Activated gamma-delta T cell treated with Interleukin-2 at 50 U/mL for 16 hours (primary cell): ENCODE measurements around the gene STEAP1B.
"Not testable (repeated sequence)": the region's sequence is repeated elsewhere in the genome, so short reads cannot be mapped to it uniquely, and the experiment has no call there.

Experiments used
- DNase-seq: peaks from one replicate; pipeline ENCODE4 v3.0.0-alpha.2; 2020

Gene STEAP1B

GRCh38 chr7:22499888-22500689 is at the start of gene STEAP1B:
TSS of gene STEAP1B (minus strand) at chr7:22500188. CDS start at chr7:22494855, 5,333 bp downstream.
- DNase-seq: peak; percentile 74

GRCh38 chr7:22549051-22549450 is 49.1 kb upstream of the STEAP1B start:
- no peak for DNase-seq

- no peak for DNase-seq
Observed at GRCh38 chr7:22548313-22548712, 48.3 kb upstream of the STEAP1B start.

GRCh38 chr7:22546769-22547168 is 46.8 kb upstream of the STEAP1B start:
- no peak for DNase-seq

- DNase-seq: no peak
Observed at GRCh38 chr7:22545529-22545928, 45.5 kb upstream of the STEAP1B start.

GRCh38 chr7:22544245-22544644 is 44.3 kb upstream of the STEAP1B start:
- DNase-seq: no peak

- no peak for DNase-seq
Observed at GRCh38 chr7:22543169-22543568, 43.2 kb upstream of the STEAP1B start.

GRCh38 chr7:22542669-22543068 is 42.7 kb upstream of the STEAP1B start:
- no peak for DNase-seq

GRCh38 chr7:22542254-22542653 is 42.3 kb upstream of the STEAP1B start:
- no peak for DNase-seq

- DNase-seq: no peak
Observed at GRCh38 chr7:22541789-22542188, 41.8 kb upstream of the STEAP1B start.

- not testable (repeated sequence) for DNase-seq
Observed at GRCh38 chr7:22528537-22528936, 28.5 kb upstream of the STEAP1B start.

- DNase-seq: not testable (repeated sequence)
Observed at GRCh38 chr7:22524353-22524947, 24.5 kb upstream of the STEAP1B start.

- not testable (repeated sequence) for DNase-seq
Observed at GRCh38 chr7:22523478-22524352, 23.7 kb upstream of the STEAP1B start.

- DNase-seq: not testable (repeated sequence)
Observed at GRCh38 chr7:22519560-22519959, 19.6 kb upstream of the STEAP1B start.

GRCh38 chr7:22516950-22517349 is 17.0 kb upstream of the STEAP1B start:
- not testable (repeated sequence) for DNase-seq

- DNase-seq: not testable (repeated sequence)
Observed at GRCh38 chr7:22514963-22515362, 15.0 kb upstream of the STEAP1B start.

- DNase-seq: not testable (repeated sequence)
Observed at GRCh38 chr7:22507320-22507719, 7.3 kb upstream of the STEAP1B start.

GRCh38 chr7:22506316-22507020 is 6.5 kb upstream of the STEAP1B start:
- not testable (repeated sequence) for DNase-seq

- not testable (repeated sequence) for DNase-seq
Observed at GRCh38 chr7:22504519-22504918, 4.5 kb upstream of the STEAP1B start.

- not testable (repeated sequence) for DNase-seq
Observed at GRCh38 chr7:22502104-22502503, 2.1 kb upstream of the STEAP1B start.

- not testable (repeated sequence) for DNase-seq
Observed at GRCh38 chr7:22501336-22501735, 1.3 kb upstream of the STEAP1B start.

- no peak for DNase-seq
Observed at GRCh38 chr7:22499044-22499443, 944 bp downstream of the STEAP1B start.

- not testable (repeated sequence) for DNase-seq
Observed at GRCh38 chr7:22496912-22497311, 3.1 kb downstream of the STEAP1B start.
